Measurements from ENCODE around the gene OCIAD2.

The OCIAD2 gene

DNA sequence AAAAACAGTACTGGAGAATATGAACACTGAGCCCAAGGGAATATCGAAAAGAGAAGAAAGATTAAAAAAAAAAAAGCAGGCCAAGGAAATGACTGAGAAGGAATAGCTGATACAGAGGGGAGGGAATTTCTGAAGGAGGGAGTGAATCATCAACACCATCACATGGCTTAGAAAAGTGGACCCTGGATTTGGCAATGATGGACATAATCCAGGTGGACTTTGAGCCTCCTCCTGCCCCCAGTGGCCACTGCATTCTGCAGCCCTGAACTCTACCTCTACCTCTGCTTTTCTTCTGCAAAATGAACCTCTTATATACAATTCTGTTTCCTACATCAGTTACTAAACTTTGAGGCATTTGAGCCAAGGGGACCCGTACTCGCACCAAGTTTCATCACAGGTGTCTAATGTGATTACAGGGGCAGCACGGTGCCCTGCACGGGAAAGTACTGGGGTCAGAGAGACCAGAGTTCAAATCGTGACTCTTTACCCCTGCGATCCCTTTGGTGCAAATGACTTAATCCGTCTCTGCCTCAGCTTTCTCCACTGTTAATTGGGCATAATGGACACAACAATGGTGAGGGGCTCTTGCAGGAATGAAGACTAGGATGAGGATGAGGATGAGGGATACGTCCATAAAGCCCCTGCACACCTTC is 1.1 kb downstream of the OCIAD2 start:
- Histone ChIP-seq H3K23ac (ENCODE audit: low read length) (no peak overlapping the region), H4K5ac (ENCODE audit: low read length) (no peak overlapping the region), H3K79me2 (ENCODE audit: control insufficient read depth, insufficient read depth, low read length) (peaks cover 4% of the 10 kb centered on the region), H2BK120ac (ENCODE audit: low read depth, low read length) (no peak overlapping the region), H3K18ac (ENCODE audit: low read length) (no peak overlapping the region), H2AK5ac (ENCODE audit: low read length) (no peak overlapping the region), H2BK5ac (ENCODE audit: low read length) (no peak overlapping the region), H3K27ac (ENCODE audit: low read depth, low read length) (no peak overlapping the region), H4K8ac (ENCODE audit: low read depth, low read length) (no peak overlapping the region), H3K4me1 (ENCODE audit: control insufficient read depth, low read depth, low read length) (no peaks in the 10 kb centered on the region), H3K4me3 (ENCODE audit: low read length) (peak overlapping the region; percentile 71), H3K27me3 (ENCODE audit: insufficient read depth, low read length, poor library complexity) (no peaks in the 10 kb centered on the region), H3K36me3 (ENCODE audit: control insufficient read depth, insufficient read depth, low read length) (peaks cover 6% of the 10 kb centered on the region), H3K4me2 (ENCODE audit: low read length) (peak overlapping the region; percentile 87), H3K79me1 (ENCODE audit: low read length) (peaks cover 8% of the 10 kb centered on the region), H3K9ac (ENCODE audit: low read length) (peak overlapping the region; percentile 84), H3K4ac (ENCODE audit: low read depth, low read length) (peak overlapping the region; percentile 56), H2BK15ac (replicated peaks; ENCODE audit: low read depth) (no peak overlapping the region), H3K56ac (ENCODE audit: low read length) (peak overlapping the region; percentile 92)
- no peak for DNase-seq
- WGBS (ENCODE audit: extremely low coverage, insufficient coverage, low lambda C conversion rate): no CpG with 5 or more reads among the region's 9 CpGs

DNA sequence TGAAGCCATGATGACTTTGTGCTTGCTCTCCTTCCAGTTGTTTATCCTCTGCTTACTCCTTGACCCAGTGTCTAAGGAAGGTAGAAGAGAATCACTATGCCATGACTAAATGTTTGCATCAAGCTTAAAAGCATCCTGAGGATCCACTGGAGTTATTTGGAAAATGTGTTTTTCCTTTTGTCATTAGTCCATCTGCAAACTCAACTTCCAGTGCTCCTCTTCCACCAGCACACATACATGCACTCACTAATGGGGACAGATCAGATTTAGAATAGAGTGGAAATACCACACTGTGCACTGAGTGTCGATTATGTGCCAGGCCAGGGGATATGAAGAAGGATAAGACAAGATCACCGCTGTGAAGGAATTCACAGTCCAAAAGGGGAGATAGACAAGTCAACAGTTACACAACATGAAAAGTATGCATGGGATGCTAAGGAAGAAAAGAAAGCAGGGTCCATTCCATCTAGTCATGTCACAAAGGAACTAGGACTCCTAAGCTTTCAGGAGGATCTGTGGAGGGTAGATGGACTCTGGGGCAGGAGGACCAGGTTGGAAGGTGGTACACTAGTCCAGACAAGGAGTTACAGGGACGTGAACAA is 1.9 kb downstream of the OCIAD2 start:
- no CpG with 5 or more reads among the region's 3 CpGs for WGBS (ENCODE audit: extremely low coverage, insufficient coverage, low lambda C conversion rate)
- peaks cover 8% of the 10 kb centered on the region for H3K79me1 ChIP-seq (ENCODE audit: low read length)
- H3K4me2 ChIP-seq (ENCODE audit: low read length): no peak overlapping the region
- H3K27me3 ChIP-seq (ENCODE audit: insufficient read depth, low read length, poor library complexity): no peaks in the 10 kb centered on the region
- peaks cover 6% of the 10 kb centered on the region for H3K36me3 ChIP-seq (ENCODE audit: control insufficient read depth, insufficient read depth, low read length)
- no peak overlapping the region for H3K27ac ChIP-seq (ENCODE audit: low read depth, low read length)
- peaks cover 4% of the 10 kb centered on the region for H3K79me2 ChIP-seq (ENCODE audit: control insufficient read depth, insufficient read depth, low read length)
- no peak overlapping the region for H4K8ac ChIP-seq (ENCODE audit: low read depth, low read length)
- DNase-seq: peak; percentile 64
- no peak overlapping the region for H3K9ac ChIP-seq (ENCODE audit: low read length)
- no peaks in the 10 kb centered on the region for H3K4me1 ChIP-seq (ENCODE audit: control insufficient read depth, low read depth, low read length)
- no peak overlapping the region for H2BK5ac ChIP-seq (ENCODE audit: low read length)
- H2AK5ac ChIP-seq (ENCODE audit: low read length): no peak overlapping the region
- no peak overlapping the region for H3K56ac ChIP-seq (ENCODE audit: low read length)
- H3K4me3 ChIP-seq (ENCODE audit: low read length): no peak overlapping the region
- H2BK15ac ChIP-seq (replicated peaks; ENCODE audit: low read depth): no peak overlapping the region
- H3K23ac ChIP-seq (ENCODE audit: low read length): no peak overlapping the region
- no peak overlapping the region for H4K5ac ChIP-seq (ENCODE audit: low read length)
- H3K4ac ChIP-seq (ENCODE audit: low read depth, low read length): no peak overlapping the region
- H3K18ac ChIP-seq (ENCODE audit: low read length): no peak overlapping the region
- no peak overlapping the region for H2BK120ac ChIP-seq (ENCODE audit: low read depth, low read length)

DNA sequence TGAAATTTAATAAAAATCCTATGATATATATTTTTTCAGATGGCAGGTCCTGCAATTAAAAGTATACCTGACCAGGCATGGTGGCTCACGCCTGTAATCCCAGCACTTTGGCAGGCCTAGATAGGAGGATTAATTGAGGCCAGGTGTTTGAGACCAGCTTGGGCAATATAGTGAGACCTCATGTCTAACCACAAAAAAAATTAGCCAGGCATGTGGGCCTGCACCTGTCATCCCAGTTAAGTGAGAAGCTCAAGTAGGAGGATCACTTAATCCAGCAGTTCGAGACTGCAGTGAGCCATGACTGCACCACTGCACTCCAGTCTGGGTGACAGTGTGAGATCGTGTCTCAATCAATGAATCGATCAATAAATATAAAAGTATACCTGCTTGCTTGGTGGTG is 2.5 kb downstream of the OCIAD2 start:
- H4K5ac ChIP-seq (ENCODE audit: low read length): no peak overlapping the region
- no peak overlapping the region for H4K8ac ChIP-seq (ENCODE audit: low read depth, low read length)
- H3K4me2 ChIP-seq (ENCODE audit: low read length): no peak overlapping the region
- H2AK5ac ChIP-seq (ENCODE audit: low read length): no peak overlapping the region
- no peak overlapping the region for H3K4me3 ChIP-seq (ENCODE audit: low read length)
- H2BK120ac ChIP-seq (ENCODE audit: low read depth, low read length): no peak overlapping the region
- no peak overlapping the region for H2BK5ac ChIP-seq (ENCODE audit: low read length)
- no peak overlapping the region for H3K23ac ChIP-seq (ENCODE audit: low read length)
- H3K18ac ChIP-seq (ENCODE audit: low read length): no peak overlapping the region
- DNase-seq: no peak
- H3K27me3 ChIP-seq (ENCODE audit: insufficient read depth, low read length, poor library complexity): no peaks in the 10 kb centered on the region
- peaks cover 6% of the 10 kb centered on the region for H3K36me3 ChIP-seq (ENCODE audit: control insufficient read depth, insufficient read depth, low read length)
- H3K4ac ChIP-seq (ENCODE audit: low read depth, low read length): no peak overlapping the region
- H2BK15ac ChIP-seq (replicated peaks; ENCODE audit: low read depth): no peak overlapping the region
- H3K56ac ChIP-seq (ENCODE audit: low read length): no peak overlapping the region
- H3K27ac ChIP-seq (ENCODE audit: low read depth, low read length): no peak overlapping the region
- H3K79me1 ChIP-seq (ENCODE audit: low read length): peaks cover 8% of the 10 kb centered on the region
- no peaks in the 10 kb centered on the region for H3K4me1 ChIP-seq (ENCODE audit: control insufficient read depth, low read depth, low read length)
- no CpG with 5 or more reads among the region's 4 CpGs for WGBS (ENCODE audit: extremely low coverage, insufficient coverage, low lambda C conversion rate)
- peaks cover 4% of the 10 kb centered on the region for H3K79me2 ChIP-seq (ENCODE audit: control insufficient read depth, insufficient read depth, low read length)
- no peak overlapping the region for H3K9ac ChIP-seq (ENCODE audit: low read length)

DNA sequence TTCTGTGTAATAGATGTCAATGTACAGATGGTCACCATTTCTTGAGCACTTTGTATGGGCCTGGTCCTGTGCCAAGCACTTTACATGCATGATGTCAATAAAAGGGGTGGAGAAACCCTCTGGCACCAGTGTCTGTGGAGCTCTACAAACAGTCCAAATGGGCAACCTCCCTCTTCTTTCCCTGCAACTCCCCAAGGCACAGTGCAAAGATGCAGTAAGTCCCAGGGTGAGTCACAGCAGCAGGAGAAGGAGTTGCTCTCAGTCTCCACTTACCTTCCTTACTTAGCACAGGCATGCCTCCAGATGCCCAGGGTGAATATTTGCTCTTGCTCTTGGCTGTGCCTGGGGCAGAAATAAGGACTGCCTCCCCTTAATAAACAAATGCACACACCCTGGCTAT is 4.3 kb downstream of the OCIAD2 start:
- Histone ChIP-seq H3K23ac (ENCODE audit: low read length) (no peak overlapping the region), H2AK5ac (ENCODE audit: low read length) (no peak overlapping the region), H3K4me2 (ENCODE audit: low read length) (no peak overlapping the region), H3K4me3 (ENCODE audit: low read length) (no peak overlapping the region), H3K36me3 (ENCODE audit: control insufficient read depth, insufficient read depth, low read length) (peaks cover 6% of the 10 kb centered on the region), H2BK5ac (ENCODE audit: low read length) (no peak overlapping the region), H3K4me1 (ENCODE audit: control insufficient read depth, low read depth, low read length) (no peaks in the 10 kb centered on the region), H4K5ac (ENCODE audit: low read length) (no peak overlapping the region), H3K27me3 (ENCODE audit: insufficient read depth, low read length, poor library complexity) (no peaks in the 10 kb centered on the region), H2BK15ac (replicated peaks; ENCODE audit: low read depth) (no peak overlapping the region), H3K79me2 (ENCODE audit: control insufficient read depth, insufficient read depth, low read length) (peaks cover 4% of the 10 kb centered on the region), H3K18ac (ENCODE audit: low read length) (no peak overlapping the region), H3K27ac (ENCODE audit: low read depth, low read length) (no peak overlapping the region), H4K8ac (ENCODE audit: low read depth, low read length) (no peak overlapping the region), H3K56ac (ENCODE audit: low read length) (no peak overlapping the region), H3K79me1 (ENCODE audit: low read length) (peaks cover 8% of the 10 kb centered on the region), H3K9ac (ENCODE audit: low read length) (no peak overlapping the region), H3K4ac (ENCODE audit: low read depth, low read length) (no peak overlapping the region), H2BK120ac (ENCODE audit: low read depth, low read length) (no peak overlapping the region)
- no peak for DNase-seq

DNA sequence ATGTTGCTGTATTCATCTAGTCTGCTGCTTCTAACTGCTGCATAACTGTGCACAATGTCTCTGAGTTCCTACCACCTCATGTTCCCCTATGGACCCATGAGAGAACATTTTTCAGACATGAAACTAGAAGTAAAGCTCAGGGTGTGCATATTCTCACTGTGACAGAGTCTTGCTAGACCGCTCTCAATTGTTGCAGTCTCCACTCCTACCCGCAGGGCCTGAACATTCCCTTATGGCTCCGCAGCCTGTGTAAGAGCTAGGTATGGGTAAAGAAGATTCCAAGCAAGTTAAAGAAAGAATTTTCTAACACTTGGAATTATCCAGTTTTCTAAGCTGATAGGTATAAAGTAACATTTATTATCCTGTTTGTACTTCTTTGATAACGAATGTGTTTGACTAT is 5.4 kb downstream of the OCIAD2 start:
- peaks cover 8% of the 10 kb centered on the region for H3K79me1 ChIP-seq (ENCODE audit: low read length)

DNA sequence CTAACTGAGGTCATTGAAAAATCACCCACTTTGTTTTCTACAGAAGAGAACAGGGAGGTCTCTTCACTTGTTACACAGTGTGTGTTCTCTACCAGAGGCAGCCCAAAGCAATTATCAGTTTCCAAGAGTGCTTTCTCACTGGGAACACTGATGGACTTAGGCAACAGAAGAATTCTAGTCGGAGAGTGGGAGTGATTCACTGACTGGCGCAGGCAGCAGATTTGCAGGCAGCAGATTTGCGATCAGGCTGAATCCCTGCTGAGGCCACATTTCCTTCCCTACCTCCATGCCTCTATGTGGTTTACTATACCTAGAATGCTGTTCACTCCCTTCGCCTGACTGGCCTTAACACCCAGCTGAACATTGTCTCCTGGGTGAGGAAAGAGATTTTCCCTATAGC is 6.6 kb downstream of the OCIAD2 start:
- Histone ChIP-seq H3K36me3 (ENCODE audit: control insufficient read depth, insufficient read depth, low read length) (peaks cover 8% of the 10 kb centered on the region), H2AK5ac (ENCODE audit: low read length) (no peak overlapping the region), H3K4me2 (ENCODE audit: low read length) (no peak overlapping the region), H3K23ac (ENCODE audit: low read length) (no peak overlapping the region), H2BK15ac (replicated peaks; ENCODE audit: low read depth) (no peak overlapping the region), H3K56ac (ENCODE audit: low read length) (no peak overlapping the region), H3K79me1 (ENCODE audit: low read length) (peaks cover 4% of the 10 kb centered on the region), H3K27me3 (ENCODE audit: insufficient read depth, low read length, poor library complexity) (no peaks in the 10 kb centered on the region), H3K4me3 (ENCODE audit: low read length) (no peak overlapping the region), H4K5ac (ENCODE audit: low read length) (no peak overlapping the region), H3K9ac (ENCODE audit: low read length) (no peak overlapping the region), H3K79me2 (ENCODE audit: control insufficient read depth, insufficient read depth, low read length) (no peaks in the 10 kb centered on the region), H3K18ac (ENCODE audit: low read length) (no peak overlapping the region), H2BK120ac (ENCODE audit: low read depth, low read length) (no peak overlapping the region), H4K8ac (ENCODE audit: low read depth, low read length) (no peak overlapping the region), H3K4ac (ENCODE audit: low read depth, low read length) (no peak overlapping the region), H2BK5ac (ENCODE audit: low read length) (no peak overlapping the region), H3K4me1 (ENCODE audit: control insufficient read depth, low read depth, low read length) (no peaks in the 10 kb centered on the region), H3K27ac (ENCODE audit: low read depth, low read length) (no peak overlapping the region)
- no peak for DNase-seq
- WGBS (ENCODE audit: extremely low coverage, insufficient coverage, low lambda C conversion rate): no CpG with 5 or more reads among the region's 4 CpGs

More for the DNA sequence above, 5.4 kb downstream of the OCIAD2 start:
- Histone ChIP-seq H2BK15ac (replicated peaks; ENCODE audit: low read depth) (no peak overlapping the region), H3K23ac (ENCODE audit: low read length) (no peak overlapping the region), H3K18ac (ENCODE audit: low read length) (no peak overlapping the region), H3K9ac (ENCODE audit: low read length) (no peak overlapping the region), H3K56ac (ENCODE audit: low read length) (no peak overlapping the region), H3K4me3 (ENCODE audit: low read length) (no peak overlapping the region), H3K36me3 (ENCODE audit: control insufficient read depth, insufficient read depth, low read length) (peaks cover 6% of the 10 kb centered on the region), H4K8ac (ENCODE audit: low read depth, low read length) (no peak overlapping the region), H3K79me2 (ENCODE audit: control insufficient read depth, insufficient read depth, low read length) (peaks cover 4% of the 10 kb centered on the region), H2BK5ac (ENCODE audit: low read length) (no peak overlapping the region), H3K27ac (ENCODE audit: low read depth, low read length) (no peak overlapping the region), H3K4me1 (ENCODE audit: control insufficient read depth, low read depth, low read length) (no peaks in the 10 kb centered on the region), H3K4ac (ENCODE audit: low read depth, low read length) (no peak overlapping the region), H3K4me2 (ENCODE audit: low read length) (no peak overlapping the region), H2AK5ac (ENCODE audit: low read length) (no peak overlapping the region), H4K5ac (ENCODE audit: low read length) (no peak overlapping the region), H2BK120ac (ENCODE audit: low read depth, low read length) (no peak overlapping the region), H3K27me3 (ENCODE audit: insufficient read depth, low read length, poor library complexity) (no peaks in the 10 kb centered on the region)
- no CpG with 5 or more reads among the region's 4 CpGs for WGBS (ENCODE audit: extremely low coverage, insufficient coverage, low lambda C conversion rate)
- no peak for DNase-seq
